Activated T-cell treated with anti-CD3 and anti-CD28 coated beads, Interleukin-2, amount 50 U/mL, for 48 hours (primary cell): Measurements from ENCODE around the gene OBSL1.

Experiments used
- DNase-seq, 2 experiments: peaks; one replicate each; pipeline ENCODE4 v3.0.0-alpha.2; 2020

OBSL1 gene

DNA sequence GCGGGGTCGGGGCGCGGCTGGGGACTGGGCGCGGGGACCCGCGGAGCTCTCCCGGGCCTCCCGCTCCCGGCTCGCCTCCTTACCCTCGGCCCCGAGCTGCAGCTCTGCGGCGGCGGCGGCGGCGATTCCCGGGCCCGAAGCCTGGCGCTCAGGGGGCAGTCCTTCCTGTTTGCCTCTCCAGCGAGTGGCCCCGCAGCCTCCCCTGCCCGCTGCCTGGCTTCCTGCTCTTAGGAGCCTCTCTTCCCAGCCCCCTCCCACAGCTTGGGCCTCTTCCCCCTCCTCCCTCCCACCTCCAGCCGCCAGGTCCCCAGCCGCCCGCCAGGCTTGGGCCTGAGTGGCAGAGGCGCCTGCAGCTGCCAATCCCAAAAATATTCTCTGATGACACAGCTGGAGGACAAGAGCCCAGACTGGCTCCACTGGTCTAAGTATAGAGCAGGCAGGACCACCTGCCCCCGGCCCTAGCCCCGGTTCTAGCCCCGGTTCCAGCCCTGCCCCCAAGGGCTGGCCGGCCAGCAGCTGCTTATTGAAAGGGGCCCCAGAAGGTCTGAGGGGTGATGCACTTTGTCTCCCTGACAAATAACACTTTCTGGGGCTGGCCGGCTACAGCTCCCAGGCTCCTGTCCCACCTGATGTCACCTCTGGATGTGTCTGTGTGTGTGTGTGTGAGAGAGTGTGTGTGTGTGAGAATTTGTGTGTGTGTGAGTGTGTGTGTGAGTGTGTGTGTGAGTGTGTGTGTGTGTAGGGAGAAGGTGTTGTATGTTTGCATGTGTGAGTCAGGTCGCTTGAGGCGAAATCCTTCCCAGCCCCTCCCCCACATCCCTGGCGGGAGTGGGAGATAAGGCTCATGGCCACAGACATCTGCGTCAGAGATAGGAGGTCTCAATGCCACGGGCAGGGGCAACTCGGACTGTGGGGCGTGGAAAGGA, at the start of gene OBSL1:
Gene OBSL1, minus strand, starts transcription at position 229 of the 926 bp plus-strand sequence. CDS start 307 bp downstream, outside the sequence.
- peak; percentile 25 to 31 for DNase-seq

DNA sequence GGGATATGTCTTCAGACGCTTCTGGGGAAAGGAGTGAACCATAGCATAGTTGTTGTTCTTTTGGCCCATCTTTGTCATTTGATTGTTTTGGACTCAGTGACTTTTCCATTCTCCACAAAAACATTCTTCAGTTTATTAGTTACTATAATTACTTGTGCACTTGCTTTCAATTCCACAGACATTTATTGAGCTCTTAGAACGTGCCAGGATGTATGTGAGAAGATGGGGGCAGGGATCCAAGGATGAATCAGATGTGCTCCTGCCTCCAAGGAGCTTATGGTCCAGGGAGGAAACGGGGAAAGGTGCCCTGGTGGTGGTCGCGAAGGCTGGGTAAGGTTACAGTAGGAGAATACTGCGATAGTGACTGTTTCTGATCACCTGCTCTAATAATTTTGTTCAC, 49.2 kb upstream of the OBSL1 start:
- DNase-seq, result no peak

DNA sequence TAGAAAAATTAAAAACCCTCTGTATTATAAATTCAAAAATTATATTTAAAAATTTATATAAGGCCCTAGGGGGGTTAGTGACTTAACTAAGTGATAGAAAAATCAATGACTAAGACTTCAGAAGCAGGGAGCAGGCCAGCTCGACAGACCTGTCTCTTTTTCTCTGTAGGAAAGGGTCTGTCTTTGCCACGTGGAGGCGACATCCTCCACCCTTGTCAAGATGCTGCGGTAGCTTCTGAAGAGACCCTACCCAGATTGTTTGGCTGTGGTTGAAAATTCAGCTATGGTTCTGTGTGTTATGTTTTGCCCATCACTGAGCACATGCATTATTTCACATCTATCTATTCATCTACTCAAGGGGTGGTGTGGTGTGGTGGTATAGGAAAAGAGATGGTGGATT, 47.9 kb upstream of the OBSL1 start:
- DNase-seq, result no peak

DNA sequence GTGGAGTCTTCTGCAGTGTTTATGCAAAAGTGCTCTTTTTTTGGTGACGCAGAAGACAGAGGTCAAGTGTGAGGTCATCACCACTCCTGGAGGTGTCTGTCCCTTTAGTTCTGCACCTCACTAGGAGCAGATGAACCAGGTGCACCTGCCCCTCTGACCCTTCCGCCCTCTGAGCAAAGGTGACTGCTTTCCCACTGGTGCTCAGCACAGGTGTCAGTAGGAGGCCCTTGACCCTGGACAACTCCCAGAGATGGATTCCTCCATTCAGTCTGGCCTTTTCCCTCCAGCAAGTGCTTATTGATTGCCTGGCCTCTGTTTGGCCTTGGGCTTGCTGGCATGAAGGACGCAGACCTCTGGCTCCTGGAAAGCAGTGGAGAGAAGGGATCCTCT, 47.4 kb upstream of the OBSL1 start:
- no peak for DNase-seq

DNA sequence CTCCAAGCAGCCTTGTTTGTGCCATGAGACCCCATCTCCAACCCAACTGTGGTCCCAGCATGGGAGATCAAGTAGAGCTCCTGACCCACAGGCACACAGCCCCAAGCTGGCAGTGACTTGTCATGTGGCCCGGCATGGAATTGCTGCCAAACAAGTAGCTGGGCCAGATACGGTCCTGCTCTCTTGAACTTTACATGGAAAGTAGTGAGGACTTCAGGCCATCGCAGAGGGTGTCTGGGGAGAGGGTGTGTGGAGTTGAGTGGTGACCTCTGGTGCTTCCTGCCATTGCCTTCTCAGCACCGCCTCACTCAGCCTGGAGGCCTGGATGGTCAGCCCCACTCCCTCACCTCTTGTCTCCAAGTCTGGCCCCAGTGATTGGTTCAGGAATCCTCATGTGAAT, 45.2 kb upstream of the OBSL1 start:
- no peak for DNase-seq

DNA sequence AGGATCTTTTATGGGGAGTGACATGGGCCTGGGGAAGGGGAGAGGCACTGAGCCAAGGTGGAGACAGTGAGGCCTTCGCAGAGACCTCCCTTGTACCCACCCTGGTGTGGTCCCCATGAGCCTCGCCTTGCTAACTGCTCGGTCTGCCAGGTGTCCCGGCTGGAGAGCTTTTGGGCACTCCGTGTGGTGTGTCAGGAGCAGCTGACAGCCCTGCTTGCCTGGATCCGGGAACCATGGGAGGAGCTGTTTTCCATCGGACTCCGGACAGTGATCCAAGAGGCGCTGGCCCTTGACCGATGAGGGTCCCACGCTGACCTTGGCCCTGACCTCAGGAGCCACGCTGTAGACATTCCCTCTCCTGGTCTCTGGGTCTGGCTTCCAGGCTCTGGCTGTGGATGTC, 44.6 kb upstream of the OBSL1 start:
- no peak for DNase-seq

DNA sequence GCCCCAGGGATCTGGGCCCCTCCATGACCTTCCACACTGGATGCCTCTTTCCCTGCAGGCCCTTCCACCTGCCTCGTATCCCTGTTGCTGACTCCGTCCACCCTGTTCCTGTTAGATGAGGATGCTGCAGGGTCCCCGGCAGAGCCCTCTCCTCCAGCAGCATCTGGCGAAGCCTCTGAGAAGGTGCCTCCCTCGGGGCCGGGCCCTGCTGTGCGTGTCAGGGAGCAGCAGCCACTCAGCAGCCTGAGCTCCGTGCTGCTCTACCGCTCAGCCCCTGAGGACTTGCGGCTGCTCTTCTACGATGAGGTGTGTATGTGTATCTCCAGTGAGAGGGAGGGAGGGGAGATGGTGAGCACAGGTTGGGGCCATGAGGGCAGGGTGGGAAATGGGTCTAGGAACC, 43.7 kb upstream of the OBSL1 start:
- DNase-seq, result no peak

DNA sequence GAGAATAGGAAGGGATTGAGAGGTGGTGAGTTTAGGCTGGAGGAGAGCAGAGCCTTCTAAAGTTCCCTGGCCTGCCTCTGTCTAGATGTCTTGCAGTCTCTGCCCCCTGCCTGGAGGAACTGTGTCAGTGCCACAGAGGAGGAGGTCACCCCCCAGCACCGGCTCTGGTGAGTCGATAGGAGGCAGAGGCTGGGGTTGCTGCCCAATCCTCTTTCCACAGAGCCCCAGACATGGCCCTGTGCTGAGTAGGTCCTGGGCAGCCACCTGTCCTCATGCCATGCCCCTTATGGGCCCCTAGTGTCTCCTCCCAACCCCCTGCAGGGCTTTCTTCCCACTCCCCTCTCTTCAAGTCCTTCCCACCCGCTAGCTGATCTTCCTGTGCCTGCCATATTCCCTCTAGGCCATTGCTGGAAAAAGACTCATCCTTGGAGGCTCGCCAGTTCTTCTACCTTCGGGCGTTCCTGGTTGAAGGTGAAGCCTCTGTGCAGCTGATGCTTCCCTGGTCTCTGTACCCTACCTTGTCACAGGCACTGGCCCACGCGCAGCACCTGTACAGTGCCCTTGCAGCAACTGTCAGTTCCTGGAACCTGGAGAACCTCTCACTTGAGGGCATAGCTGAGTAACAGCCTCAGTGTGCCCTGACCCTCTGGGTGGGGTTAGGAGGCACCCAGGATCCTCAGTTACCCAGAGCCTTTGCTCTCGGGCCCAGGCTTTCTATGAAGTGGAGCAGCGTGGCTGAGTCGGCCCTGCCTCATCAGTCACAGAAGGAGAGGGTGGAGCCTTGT, 42.9 kb upstream of the OBSL1 start:
- no peak for DNase-seq

DNA sequence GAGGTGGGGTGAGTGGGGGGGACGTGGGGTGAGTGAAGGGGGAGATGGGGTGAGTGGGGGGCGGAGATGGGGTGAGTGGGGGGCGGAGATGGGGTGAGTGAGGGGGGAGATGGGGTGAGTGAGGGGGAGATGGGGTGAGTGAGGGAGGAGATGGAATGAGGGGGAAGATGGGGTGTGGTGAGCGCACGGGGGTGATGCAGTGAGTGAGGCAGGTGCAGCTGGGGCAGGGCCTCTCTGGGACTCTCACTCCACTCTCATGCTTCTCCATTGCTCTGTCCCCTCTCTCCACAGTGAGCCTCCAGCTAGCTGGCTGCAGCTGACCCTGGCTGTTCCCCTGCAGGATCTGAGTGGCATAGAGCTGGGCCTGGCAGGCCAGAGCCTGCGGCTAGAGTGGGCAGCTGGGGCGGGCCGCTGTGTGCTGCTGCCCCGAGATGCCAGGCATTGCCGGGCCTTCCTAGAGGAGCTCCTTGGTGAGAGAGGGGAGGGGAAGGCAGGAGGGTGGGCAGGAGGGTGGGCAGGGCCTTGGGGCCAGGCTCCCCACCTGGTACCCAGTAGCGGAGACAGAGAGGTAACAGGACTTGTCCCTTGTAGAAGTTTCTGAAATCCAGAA, 42.2 kb upstream of the OBSL1 start:
- no peak for DNase-seq

DNA sequence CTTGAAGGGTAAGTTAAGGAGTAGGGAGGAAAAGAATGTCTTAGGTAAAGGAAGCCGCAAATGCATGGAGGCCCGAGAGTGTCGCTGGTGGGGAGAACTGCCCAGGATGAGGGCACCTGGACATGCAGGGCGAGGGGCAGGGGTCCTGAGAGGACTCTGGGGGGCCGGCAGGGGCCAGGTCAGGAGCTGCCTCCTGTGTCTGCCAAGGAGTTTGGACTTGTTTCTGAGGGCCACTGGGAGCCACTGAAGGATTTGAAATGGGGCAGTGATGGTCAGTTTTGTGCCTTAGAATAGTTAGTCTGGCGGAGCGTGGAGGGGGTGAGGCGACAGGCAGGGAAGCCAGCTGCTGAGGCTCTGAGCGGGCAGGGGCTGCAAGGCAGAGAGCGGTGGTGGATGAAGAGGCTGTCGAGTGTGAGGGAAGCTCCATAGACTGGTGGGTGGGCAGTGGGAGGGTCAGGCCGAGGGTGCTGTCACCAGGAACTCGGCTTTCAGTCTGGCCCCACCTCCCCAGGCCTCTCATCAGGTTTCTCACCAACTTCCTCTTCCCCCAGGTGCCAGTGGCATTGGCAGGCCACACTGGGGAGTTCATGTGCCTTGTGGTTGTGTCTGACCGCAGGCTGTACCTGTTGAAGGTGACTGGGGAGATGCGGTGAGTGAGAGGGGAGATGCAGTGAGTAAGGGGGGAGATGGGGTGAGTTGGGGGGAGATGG, 41.4 kb upstream of the OBSL1 start:
- no peak for DNase-seq

DNA sequence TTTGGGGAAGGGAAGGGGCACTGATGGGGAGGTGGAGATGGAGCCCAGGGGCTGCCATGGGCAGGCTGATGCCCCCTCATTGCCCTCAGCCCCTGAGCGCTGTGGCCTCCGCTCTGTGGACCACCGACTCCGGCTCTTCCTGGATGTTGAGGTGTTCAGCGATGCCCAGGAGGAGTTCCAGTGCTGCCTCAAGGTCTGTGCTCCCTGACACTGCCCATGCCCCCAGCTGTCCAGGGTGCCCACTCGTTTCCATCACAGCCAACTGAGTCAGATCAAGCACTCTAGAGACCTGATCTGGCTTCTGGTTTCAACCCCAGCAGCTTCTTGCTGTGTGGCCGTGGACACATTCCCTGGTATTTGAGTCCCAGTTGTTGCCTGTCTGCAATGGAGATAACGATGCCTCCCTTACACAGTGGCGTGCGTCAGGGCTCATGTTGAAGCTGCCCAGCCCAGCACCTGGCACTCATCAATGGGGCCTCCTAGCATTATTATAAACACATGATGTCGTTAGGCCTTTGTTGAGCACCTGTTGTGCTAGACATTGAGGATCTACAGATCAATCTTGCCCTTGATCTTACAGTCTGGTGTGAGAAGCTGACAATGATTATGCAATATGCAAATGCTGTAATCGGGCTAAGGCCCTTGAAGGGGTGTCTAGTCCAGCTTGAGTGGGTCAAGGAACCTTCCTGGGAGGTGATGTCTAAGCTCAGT, 40.7 kb upstream of the OBSL1 start:
- DNase-seq, result no peak

DNA sequence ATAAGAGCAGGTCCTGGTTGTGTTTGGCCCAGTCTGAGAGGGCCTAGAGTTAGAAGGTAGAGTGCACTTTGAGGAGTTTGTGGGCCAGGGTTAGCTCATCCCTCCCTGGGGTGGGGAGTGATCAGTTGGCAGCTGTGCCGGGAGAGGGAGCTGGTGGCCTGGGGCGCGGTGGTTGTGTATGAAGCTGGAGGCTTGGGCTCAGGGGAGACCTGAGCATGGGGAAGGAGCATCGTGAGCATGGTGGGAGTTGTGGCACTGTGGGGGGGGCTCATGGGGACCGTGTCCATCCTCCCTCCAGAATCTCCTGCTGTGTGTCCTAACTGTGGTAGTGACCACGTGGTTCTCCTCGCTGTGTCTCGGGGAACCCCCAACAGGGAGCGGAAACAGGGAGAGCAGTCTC, 40.0 kb upstream of the OBSL1 start:
- no peak for DNase-seq

DNA sequence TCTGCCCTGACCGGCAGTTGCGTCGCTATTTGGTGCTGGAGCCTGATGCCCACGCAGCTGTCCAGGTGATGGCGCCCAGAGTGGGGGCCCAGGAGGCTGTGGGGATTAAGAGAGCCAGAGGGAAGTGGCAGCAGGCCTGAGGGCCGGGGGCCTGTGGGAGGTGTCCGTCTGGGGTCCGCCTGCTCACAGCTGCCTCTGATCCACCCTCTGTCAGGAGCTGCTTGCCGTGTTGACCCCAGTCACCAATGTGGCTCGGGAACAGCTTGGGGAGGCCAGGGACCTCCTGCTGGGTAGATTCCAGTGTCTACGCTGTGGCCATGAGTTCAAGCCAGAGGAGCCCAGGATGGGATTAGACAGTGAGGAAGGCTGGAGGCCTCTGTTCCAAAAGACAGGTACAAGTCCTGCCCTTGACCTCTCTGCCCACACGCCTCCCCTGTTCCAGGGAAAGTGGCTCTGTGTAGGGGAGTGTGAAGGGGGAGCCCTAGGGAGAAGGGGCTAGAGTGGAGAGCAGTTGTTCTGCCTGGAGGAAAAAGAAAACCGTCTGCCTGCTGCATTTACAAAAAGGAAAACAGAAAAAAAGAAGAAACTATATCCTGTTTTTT, 37.9 kb upstream of the OBSL1 start:
- DNase-seq, result no peak

DNA sequence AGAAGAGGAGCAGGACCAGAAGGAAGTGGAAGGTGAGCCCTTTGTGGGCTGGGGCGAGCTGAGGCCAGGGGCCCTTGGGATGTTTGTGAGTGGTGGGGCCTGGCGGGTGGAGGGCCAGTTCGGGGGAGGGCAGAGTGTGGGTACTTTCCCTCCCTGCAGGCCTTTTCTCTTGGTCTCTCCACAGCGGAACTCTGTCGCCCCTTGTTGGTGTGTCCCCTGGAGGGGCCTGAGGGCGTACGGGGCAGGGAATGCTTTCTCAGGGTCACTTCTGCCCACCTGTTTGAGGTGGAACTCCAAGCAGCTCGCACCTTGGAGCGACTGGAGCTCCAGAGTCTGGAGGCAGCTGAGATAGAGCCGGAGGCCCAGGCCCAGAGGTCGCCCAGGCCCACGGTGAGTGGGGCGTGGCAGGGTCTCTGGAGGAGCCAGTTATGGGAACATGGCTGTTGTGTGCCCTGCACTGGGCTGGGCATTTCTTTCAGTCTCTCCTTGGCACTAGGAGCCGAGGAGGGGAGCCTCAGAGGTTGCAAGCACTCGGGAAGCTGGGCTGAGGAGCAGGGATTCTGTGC, 37.1 kb upstream of the OBSL1 start:
- DNase-seq, result no peak

DNA sequence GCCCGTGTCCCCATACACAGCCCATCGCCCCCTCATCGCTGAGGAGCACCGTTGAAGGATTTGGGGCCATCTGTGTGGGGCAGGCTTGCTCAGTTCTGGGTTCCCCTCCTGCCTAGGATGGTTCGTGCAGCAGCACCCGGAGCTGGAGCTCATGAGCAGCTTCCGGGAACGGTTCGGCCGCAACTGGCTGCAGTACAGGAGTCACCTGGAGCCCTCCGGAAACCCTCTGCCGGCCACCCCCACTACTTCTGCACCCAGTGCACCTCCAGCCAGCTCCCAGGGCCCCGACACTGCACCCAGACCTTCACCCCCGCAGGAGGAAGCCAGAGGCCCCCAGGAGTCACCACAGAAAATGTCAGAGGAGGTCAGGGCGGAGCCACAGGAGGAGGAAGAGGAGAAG, 36.6 kb upstream of the OBSL1 start:
- DNase-seq, result no peak

DNA sequence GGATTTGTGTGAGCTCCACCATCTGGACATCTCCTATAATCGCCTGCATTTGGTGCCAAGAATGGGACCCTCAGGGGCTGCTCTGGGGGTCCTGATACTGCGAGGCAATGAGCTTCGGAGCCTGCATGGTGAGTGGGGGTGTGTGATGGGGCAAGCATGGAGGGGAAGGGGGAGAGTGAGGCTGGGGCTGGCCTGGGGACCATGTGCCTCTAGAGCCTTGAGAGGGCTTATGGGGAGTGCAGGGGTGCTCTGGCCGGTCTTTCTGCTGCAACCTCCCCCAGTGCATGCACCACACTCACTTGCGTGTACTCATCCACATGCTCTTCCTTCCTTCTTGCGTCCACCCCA, 34.2 kb upstream of the OBSL1 start:
- no peak for DNase-seq

DNA sequence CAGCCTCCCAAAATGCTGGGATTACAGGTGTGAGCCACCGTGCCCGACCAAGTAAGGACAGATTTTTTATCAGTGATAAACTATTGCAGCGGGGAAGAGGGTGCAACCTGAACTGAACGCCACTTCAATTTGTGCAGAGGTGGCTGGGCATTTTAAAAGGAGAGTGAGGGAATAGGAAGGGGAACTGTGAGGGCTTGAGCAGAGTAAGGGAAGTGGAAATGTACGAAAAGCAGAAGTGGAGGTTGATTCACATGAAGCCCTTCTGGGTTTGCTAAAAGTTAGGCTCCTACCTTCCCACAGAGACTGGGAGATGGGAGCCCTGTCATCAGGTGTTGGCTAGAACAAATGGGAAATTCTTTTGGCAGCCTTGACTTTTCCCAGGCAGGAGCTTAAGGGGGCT, 32.4 kb upstream of the OBSL1 start:
- no peak for DNase-seq

DNA sequence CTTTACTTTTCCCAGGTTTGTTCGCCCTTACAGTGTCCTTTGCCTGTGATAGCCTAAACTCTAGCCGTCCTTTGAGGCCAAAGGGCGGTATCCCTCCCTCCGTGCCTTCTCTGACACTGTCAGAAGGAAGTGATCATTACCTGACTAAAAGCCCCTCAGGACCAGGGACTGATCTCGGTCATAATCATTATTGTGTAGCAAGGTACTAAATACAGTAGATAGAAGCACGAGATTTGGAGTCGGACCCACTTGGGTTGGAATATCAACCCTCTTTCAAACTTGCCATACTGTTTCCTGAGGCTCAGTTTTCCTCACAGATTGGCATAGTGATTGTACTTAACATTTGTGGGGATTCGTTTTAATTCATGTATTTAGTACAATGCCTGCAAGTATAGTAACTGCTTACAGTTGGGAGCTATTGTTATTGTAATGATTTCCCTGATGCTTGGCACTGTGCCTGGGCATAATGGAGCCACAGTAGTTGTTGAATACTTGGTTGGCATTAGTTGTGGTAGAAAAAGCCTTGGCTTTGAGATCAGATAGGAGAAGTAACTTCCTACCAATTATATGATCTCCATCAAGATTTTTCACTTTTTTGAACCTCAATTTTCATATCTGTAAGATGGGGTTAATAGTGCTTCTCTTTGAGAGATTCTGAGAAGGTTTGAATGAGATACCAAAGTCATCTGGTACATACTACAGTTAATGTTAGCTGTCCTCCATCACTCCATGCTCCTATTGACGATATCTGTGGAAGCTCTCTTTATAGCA, 27.2 kb upstream of the OBSL1 start:
- no peak for DNase-seq

DNA sequence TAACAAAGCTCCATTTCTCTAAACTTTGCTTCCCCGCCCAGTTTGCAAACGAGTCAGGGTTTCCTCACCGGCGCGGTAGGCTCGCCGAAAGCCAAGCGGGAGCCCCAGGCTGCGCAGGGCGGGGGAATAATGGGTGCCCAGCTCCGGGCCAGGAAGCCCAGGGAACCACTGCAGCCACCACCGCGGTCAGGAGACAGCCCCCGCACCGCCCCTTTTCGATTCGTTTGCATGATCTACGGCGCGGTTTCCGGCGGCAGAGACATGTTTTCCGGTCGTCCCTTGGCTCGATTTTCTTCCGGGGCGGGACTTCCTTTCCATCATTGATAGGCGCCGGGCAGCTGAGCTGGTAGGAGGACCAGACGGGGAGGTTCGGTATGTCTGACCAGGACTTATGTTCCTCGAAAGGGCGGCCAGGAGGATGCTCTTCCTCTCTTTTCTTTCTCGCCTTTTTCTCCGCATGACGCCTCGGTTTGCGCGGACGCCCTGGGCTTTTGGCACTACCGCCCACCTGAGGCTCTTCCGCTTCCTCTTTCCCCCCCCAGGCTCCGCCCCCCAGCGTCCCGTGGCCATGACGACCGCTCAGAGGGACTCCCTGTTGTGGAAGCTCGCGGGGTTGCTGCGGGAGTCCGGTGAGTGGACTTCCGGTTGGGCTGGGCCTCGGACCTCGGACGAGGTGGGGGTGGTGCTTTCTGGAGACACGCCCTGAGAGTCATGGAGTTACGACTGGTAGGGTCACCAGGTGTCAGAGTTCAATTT, 26.4 kb upstream of the OBSL1 start, which contains the start of gene STK11IP:
Gene STK11IP, plus strand, starts transcription at position 306 of the 756 bp plus-strand sequence. Its CDS starts 263 bp downstream, at position 569.
- peak; percentile 94 for DNase-seq
